HCT116 (cell line): Measurements from ENCODE around the gene CEP131. TPM values are rescaled to one million over a fixed set of nuclear protein-coding genes. Genes with fewer than 3 reads are reported as not detected.

Experiments
- ATAC-seq: fragments of 200-7000 bp; cut with Tn5 transposase; 2 replicates; pipeline ENCODE4 v1.9.1; 2020; ENCODE audit warnings: mild to moderate bottlenecking, moderate library complexity
- BruUV-seq: library from RNA; stranded (reverse); fragments of 400-500 nt; replicated peaks from 2 replicates; lab custom pipeline; 2021; lab: Mats Ljungman, UMichigan
- CTCF ChIA-PET: fragments of 300-600 bp; sonication (Branson Sonifier 250); formaldehyde crosslinking; loops from one replicate; lab custom pipeline; 2021; ENCODE audit warnings: antibody characterized with exemption; lab: Charles Lee
- POLR2A ChIA-PET: fragments of 300-600, 350-600 bp; sonication (Branson Sonifier 250); formaldehyde crosslinking; loops from one replicate; lab custom pipeline; 2021; ENCODE audit warnings: antibody characterized with exemption; lab: Charles Lee
- RAD21 ChIA-PET, 2 experiments: fragments of 300-600 bp; sonication (Branson Sonifier 250); formaldehyde crosslinking; loops; one replicate each; lab custom pipeline; 2023; ENCODE audit warnings: low total read pairs in 2 of 2; ENCODE audit not compliant: uncharacterized antibody in 2 of 2, unreplicated experiment in 2 of 2, low non-redundant PET in 1 of 2; lab: Charles Lee
- DNase-seq: peaks from one replicate; pipeline ENCODE4 v3.0.0-alpha.2; 2010; ENCODE audit warnings: low read depth, low spot score
- H2AFZ ChIP-seq: fragments of 200-600 bp; shearing (Covaris generic), sonication (generic); 2 replicates; pipeline ENCODE4 v1.6.1; 2017; ENCODE audit warnings: low read depth, mixed run types, mixed read lengths, antibody characterized with exemption, low read length; ENCODE audit not compliant: poor library complexity, severe bottlenecking
- H3K27ac ChIP-seq: 2 replicates; pipeline ENCODE4 v1.5.1; 2012; ENCODE audit warnings: low read depth, low read length
- H3K27me3 ChIP-seq: fragments of 200-600 bp; sonication (generic); 2 replicates; pipeline ENCODE4 v1.6.1; 2016; ENCODE audit warnings: mixed run types, low read length, mixed read lengths; ENCODE audit not compliant: insufficient read depth
- H3K36me3 ChIP-seq, 2 experiments: fragments of 200-500 bp in 1 of 2; fragments of 200-600 bp in 1 of 2; sonication (Bioruptor generic) in 1 of 2; sonication (generic) in 1 of 2; 2 replicates each; pipeline versions ENCODE4 v1.5.1 to v1.6.1; 2014 to 2016; ENCODE audit warnings: low read length in 2 of 2, inconsistent platforms in 1 of 2, mixed read lengths in 1 of 2, mixed run types in 1 of 2; ENCODE audit not compliant: insufficient read depth in 2 of 2, control insufficient read depth in 1 of 2
- H3K4me1 ChIP-seq, 2 experiments: fragments of 200-600 bp in 1 of 2; sonication (generic) in 1 of 2; 2 replicates each; pipeline versions ENCODE4 v1.5.1 to v1.6.1; 2012 to 2017; ENCODE audit warnings: low read length in 2 of 2, inconsistent platforms in 1 of 2, mild to moderate bottlenecking in 1 of 2, mixed read lengths in 1 of 2, mixed run types in 1 of 2, moderate library complexity in 1 of 2; ENCODE audit not compliant: insufficient read depth in 2 of 2, control insufficient read depth in 1 of 2
- H3K4me2 ChIP-seq: fragments of 200-600 bp; sonication (generic); 2 replicates; pipeline ENCODE4 v1.6.1; 2017; ENCODE audit warnings: mixed run types, low read length, mixed read lengths
- H3K4me3 ChIP-seq, 2 experiments: fragments of 200-600 bp in 1 of 2; sonication (generic) in 1 of 2; replicated peaks in 1 of 2; 2 replicates each; pipeline ENCODE4 v1.5.1; 2011 to 2016; ENCODE audit warnings: low read length in 2 of 2, control low read depth in 1 of 2, low read depth in 1 of 2, mild to moderate bottlenecking in 1 of 2, mixed read lengths in 1 of 2, mixed run types in 1 of 2
- H3K79me2 ChIP-seq: fragments of 200-600 bp; sonication (generic); 2 replicates; pipeline ENCODE4 v1.6.1; 2017; ENCODE audit warnings: mild to moderate bottlenecking, mixed run types, low read length, moderate library complexity, mixed read lengths; ENCODE audit not compliant: insufficient read depth
- H3K9ac ChIP-seq: fragments of 200-600 bp; sonication (generic); 2 replicates; pipeline ENCODE4 v1.6.1; 2016; ENCODE audit warnings: low read length, mixed read lengths
- H3K9me2 ChIP-seq: fragments of 200-600 bp; sonication (generic), shearing (Covaris generic); 2 replicates; pipeline ENCODE4 v1.6.1; 2017; ENCODE audit warnings: mixed run types, mild to moderate bottlenecking, moderate library complexity; ENCODE audit not compliant: insufficient read depth
- H3K9me3 ChIP-seq, 2 experiments: fragments of 200-500 bp in 1 of 2; fragments of 200-600 bp in 1 of 2; sonication (Bioruptor generic) in 1 of 2; sonication (generic) in 1 of 2; 2 replicates each; pipeline ENCODE4 v1.6.1; 2014 to 2017; ENCODE audit warnings: low read length in 2 of 2, mixed read lengths in 2 of 2, inconsistent platforms in 1 of 2, low read depth in 1 of 2, mild to moderate bottlenecking in 1 of 2, mixed run types in 1 of 2, moderate library complexity in 1 of 2; ENCODE audit not compliant: control insufficient read depth in 1 of 2, insufficient read depth in 1 of 2
- H4K20me1 ChIP-seq: fragments of 200-600 bp; sonication (generic), shearing (Covaris generic); 2 replicates; pipeline ENCODE4 v1.6.1; 2017; ENCODE audit warnings: mixed run types, mild to moderate bottlenecking, moderate library complexity; ENCODE audit not compliant: insufficient read depth
- CBX3 ChIP-seq: IDR thresholded peaks from 2 replicates; pipeline ENCODE4 v1.6.1; 2012; ENCODE audit warnings: low read depth
- EGR1 ChIP-seq: IDR thresholded peaks from 2 replicates; pipeline ENCODE4 v1.6.1; 2012; ENCODE audit warnings: low read depth
- ELF1 ChIP-seq: IDR thresholded peaks from 2 replicates; pipeline ENCODE4 v1.6.1; 2012; ENCODE audit warnings: low read depth, borderline replicate concordance
- JUND ChIP-seq: IDR thresholded peaks from 2 replicates; pipeline ENCODE4 v1.6.1; 2012
- RAD21 ChIP-seq: IDR thresholded peaks from 2 replicates; pipeline ENCODE4 v1.6.1; 2012; ENCODE audit warnings: low read depth, mild to moderate bottlenecking
- SIN3A ChIP-seq: IDR thresholded peaks from 2 replicates; pipeline ENCODE4 v1.6.1; 2012; ENCODE audit warnings: low read depth
- SP1 ChIP-seq: IDR thresholded peaks from 2 replicates; pipeline ENCODE4 v1.6.1; 2012; ENCODE audit warnings: low read depth
- SRF ChIP-seq: IDR thresholded peaks from 2 replicates; pipeline ENCODE4 v1.6.1; 2012; ENCODE audit warnings: low read depth
- YY1 ChIP-seq: IDR thresholded peaks from 2 replicates; pipeline ENCODE4 v1.6.1; 2011; ENCODE audit warnings: low read length, low read depth, moderate library complexity, mild to moderate bottlenecking; ENCODE audit not compliant: insufficient replicate concordance; ENCODE audit errors: extremely low read depth
- ZFX ChIP-seq: fragments of 450-650 bp; IDR thresholded peaks from 2 replicates; pipeline ENCODE4 v1.6.1; 2017
- ZNF274 ChIP-seq: fragments of 200-500 bp; sonication (Bioruptor generic); IDR thresholded peaks from 2 replicates; pipeline ENCODE4 v1.6.1; 2014; ENCODE audit warnings: mild to moderate bottlenecking, low read depth, low read length, inconsistent platforms
- intact Hi-C: fragments of 100-400 bp; cut with micrococcal nuclease; formaldehyde crosslinking; loops from 2 replicates; pipeline ENCODE4 v1.10.0; 2022
- total RNA-seq: library from RNA; stranded (reverse); gene quantifications from one replicate; pipeline ENCODE4 v1.2.1, GENCODE V29; 2021; ENCODE audit not compliant: unreplicated experiment
- TF ChIP-seq, protein P1 (sequence below): IDR thresholded peaks from 2 replicates; pipeline ENCODE4 v1.6.1; 2012; ENCODE audit warnings: low read depth
- TF ChIP-seq, protein P2 (sequence below): IDR thresholded peaks from 2 replicates; pipeline ENCODE4 v1.6.1; 2012

Gene CEP131
- total RNA-seq, 1 experiment from 2014 or later, result 30.2 TPM

DNA sequence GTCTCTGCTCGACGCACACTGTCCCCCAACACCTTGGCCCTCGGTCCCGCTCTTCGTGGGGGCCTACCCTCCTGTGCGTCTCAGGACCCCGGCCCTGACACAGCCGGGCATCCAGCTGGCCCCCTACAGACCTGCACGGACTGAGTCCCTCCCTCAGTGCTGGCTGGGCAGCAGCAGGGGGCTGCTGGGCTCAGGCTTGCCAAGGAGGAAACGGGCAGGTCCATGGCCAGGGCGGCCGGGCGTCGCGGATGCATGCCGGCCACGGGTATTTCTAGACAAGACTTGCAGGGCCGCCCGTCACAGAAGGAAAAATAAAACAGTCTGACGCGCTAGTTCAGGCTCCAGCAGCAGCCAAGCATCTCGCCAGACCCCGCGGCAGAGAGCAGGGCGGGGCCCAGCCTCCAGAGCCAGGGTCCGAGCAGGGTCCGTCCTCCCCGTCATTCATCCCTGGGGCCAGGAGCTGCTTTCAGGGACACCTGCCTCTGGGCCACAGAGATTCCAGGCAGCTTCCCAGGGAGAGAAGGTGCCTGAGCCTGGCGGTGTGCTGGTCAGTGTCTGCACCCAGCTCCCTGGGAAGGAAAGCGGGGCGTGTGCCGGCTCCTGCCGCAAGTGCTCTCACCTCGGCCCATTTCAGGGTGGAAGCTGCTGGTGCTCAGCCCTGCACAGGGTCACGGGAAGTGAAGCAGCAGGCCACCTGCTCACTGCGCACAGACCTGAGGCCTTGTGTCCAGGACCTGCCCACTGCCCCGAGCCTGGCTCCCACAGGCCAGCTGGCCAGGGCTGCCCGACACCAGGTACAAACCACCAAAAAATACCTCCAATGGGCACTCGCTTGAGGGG, 64.7 kb downstream of the CEP131 start:
- Histone ChIP-seq H3K79me2 (no peaks in the 10 kb centered on the region), H3K36me3 (no peaks in the 10 kb centered on the region), H3K27me3 (no peaks in the 10 kb centered on the region), H3K9ac (no peak overlapping the region), H3K4me3 (no peak overlapping the region), H3K4me2 (no peak overlapping the region), H2AFZ (no peak overlapping the region), H3K9me2 (no peaks in the 10 kb centered on the region), H3K4me1 (peaks cover 0 to 5% of the 10 kb centered on the region in 2 experiments; a peak in 1 of 4 replicates), H4K20me1 (no peaks in the 10 kb centered on the region), H3K9me3 (no peaks in the 10 kb centered on the region), H3K27ac (no peak overlapping the region; the same call in 1 of the 2 replicates)
- no peak for ATAC-seq
- BruUV-seq, result no TSS peak
- ChIA-PET POLR2A (no interaction called here), RAD21 (no interaction called here), CTCF (no interaction called here)
- DNase-seq, result no peak
- intact Hi-C loops, result no loop called here
- TF ChIP-seq SP1, result no peak
- TF ChIP-seq YY1, result no peak
- no peak for TF ChIP-seq CBX3
- no peak for TF ChIP-seq EGR1
- TF ChIP-seq SIN3A, result no peak
- TF ChIP-seq ZNF274, result no peak

DNA sequence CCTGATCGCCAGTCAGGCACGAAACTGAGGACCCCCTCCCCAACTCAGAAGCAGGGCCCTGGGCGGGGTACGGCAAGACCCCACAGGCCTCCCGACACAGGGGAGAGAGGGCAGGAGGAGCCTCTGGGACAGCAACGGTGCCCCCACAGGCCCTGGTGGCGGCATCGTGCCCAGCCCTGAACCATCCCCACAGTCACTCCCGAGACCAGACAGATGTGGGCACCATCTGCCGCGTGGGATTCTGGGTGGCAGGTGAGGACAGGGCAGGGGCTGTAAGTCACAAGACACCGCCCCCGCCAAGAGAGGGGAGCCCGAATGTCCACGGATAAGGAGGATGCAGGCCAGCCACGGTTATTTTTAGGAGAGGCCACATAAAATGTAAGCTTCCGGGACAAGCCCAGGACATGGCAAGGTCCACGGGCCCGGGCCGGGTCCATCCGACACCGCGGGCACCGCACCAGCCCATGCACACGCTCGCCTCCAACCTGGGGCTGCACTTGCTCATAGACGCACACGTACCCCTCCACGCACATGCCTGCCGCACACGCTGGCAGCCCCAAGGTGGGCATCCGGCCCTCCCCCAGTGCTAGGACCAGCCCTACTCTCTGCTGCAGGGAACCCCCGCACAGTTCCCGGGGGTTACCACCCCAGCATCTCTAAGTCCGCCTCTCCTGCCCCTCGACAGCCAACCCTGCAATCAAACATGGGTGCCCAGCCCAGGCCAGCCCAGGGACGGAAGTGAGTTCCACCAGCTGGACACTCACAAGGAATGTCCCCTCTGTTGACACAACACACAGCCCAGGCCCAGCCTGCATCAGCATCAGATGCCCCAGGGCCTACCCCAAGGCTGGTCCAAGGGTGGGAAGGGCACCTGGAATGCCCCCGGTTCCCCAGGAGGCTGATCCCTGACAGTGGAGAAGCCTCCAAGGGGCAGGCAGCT, 65.6 kb downstream of the CEP131 start:
- Histone ChIP-seq H4K20me1 (no peaks in the 10 kb centered on the region), H3K4me2 (no peak overlapping the region), H3K79me2 (no peaks in the 10 kb centered on the region), H3K36me3 (no peaks in the 10 kb centered on the region), H3K9me3 (no peaks in the 10 kb centered on the region), H3K27ac (no peak overlapping the region), H3K9me2 (no peaks in the 10 kb centered on the region), H3K4me3 (no peak overlapping the region), H3K4me1 (peaks cover 0 to 5% of the 10 kb centered on the region in 2 experiments; a peak in 1 of 4 replicates), H3K27me3 (no peaks in the 10 kb centered on the region), H3K9ac (no peak overlapping the region), H2AFZ (no peak overlapping the region)
- BruUV-seq, result no TSS peak
- CTCF ChIA-PET, result no interaction called here
- RAD21 ChIA-PET, result no interaction called here
- ATAC-seq (no peak), DNase-seq (no peak)
- intact Hi-C loops, result no loop called here
- POLR2A ChIA-PET, result no interaction called here
- TF ChIP-seq, protein P1, sequence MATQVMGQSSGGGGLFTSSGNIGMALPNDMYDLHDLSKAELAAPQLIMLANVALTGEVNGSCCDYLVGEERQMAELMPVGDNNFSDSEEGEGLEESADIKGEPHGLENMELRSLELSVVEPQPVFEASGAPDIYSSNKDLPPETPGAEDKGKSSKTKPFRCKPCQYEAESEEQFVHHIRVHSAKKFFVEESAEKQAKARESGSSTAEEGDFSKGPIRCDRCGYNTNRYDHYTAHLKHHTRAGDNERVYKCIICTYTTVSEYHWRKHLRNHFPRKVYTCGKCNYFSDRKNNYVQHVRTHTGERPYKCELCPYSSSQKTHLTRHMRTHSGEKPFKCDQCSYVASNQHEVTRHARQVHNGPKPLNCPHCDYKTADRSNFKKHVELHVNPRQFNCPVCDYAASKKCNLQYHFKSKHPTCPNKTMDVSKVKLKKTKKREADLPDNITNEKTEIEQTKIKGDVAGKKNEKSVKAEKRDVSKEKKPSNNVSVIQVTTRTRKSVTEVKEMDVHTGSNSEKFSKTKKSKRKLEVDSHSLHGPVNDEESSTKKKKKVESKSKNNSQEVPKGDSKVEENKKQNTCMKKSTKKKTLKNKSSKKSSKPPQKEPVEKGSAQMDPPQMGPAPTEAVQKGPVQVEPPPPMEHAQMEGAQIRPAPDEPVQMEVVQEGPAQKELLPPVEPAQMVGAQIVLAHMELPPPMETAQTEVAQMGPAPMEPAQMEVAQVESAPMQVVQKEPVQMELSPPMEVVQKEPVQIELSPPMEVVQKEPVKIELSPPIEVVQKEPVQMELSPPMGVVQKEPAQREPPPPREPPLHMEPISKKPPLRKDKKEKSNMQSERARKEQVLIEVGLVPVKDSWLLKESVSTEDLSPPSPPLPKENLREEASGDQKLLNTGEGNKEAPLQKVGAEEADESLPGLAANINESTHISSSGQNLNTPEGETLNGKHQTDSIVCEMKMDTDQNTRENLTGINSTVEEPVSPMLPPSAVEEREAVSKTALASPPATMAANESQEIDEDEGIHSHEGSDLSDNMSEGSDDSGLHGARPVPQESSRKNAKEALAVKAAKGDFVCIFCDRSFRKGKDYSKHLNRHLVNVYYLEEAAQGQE, result no peak
- TF ChIP-seq SP1 (no peak), EGR1 (no peak), ELF1 (no peak), SIN3A (no peak), RAD21 (no peak), SRF (no peak), JUND (no peak), ZFX (no peak)
- TF ChIP-seq, protein P2, sequence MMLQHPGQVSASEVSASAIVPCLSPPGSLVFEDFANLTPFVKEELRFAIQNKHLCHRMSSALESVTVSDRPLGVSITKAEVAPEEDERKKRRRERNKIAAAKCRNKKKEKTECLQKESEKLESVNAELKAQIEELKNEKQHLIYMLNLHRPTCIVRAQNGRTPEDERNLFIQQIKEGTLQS, result no peak
